A673 (cell line): ENCODE data around the gene PHF14.

Experiments
- EZH2 ChIP-seq: fragments of 200-600 bp; sonication (generic); IDR thresholded peaks from 2 replicates; pipeline ENCODE4 v1.6.1; 2017; ENCODE audit warnings: borderline replicate concordance, low read depth, mild to moderate bottlenecking, mixed read lengths, antibody characterized with exemption, low read length; ENCODE audit not compliant: poor library complexity, severe bottlenecking
- TF ChIP-seq, protein P1 (sequence below): fragments of 300-800, 200-600 bp; sonication (generic); conservative IDR thresholded peaks from 2 replicates; pipeline ENCODE4 v1.5.1; 2017; ENCODE audit warnings: low read depth, mild to moderate bottlenecking, antibody characterized with exemption, low read length, moderate library complexity, mixed read lengths

DNA sequence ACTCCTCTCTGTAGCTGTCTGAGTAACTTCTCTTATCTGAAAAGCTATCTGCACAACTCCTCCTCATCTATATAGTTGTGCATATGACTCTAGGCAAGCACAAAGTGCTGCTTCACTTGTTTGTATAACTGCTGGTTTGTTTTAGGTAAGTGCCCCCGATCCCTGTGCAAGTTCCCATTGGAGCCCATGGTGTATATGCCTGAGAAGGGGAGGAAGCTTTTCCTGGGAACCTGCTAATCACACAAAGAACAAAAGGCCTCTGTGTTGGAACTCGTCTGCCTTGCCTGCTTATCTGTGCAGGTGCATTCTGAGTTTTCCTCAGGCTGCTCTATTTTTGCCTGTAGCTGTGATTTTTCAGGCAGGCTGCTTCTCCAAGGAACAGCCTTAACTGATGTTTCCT lies 23.2 kb upstream of the PHF14 start:
- TF ChIP-seq, protein P1, sequence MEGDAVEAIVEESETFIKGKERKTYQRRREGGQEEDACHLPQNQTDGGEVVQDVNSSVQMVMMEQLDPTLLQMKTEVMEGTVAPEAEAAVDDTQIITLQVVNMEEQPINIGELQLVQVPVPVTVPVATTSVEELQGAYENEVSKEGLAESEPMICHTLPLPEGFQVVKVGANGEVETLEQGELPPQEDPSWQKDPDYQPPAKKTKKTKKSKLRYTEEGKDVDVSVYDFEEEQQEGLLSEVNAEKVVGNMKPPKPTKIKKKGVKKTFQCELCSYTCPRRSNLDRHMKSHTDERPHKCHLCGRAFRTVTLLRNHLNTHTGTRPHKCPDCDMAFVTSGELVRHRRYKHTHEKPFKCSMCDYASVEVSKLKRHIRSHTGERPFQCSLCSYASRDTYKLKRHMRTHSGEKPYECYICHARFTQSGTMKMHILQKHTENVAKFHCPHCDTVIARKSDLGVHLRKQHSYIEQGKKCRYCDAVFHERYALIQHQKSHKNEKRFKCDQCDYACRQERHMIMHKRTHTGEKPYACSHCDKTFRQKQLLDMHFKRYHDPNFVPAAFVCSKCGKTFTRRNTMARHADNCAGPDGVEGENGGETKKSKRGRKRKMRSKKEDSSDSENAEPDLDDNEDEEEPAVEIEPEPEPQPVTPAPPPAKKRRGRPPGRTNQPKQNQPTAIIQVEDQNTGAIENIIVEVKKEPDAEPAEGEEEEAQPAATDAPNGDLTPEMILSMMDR = no peak
- TF ChIP-seq EZH2 = no peak
